Eye (tissue), 1 donor: Measurements from ENCODE around the gene SCG3.

Experiments
- DNase-seq: peaks from one replicate; pipeline ENCODE4 v3.0.0-alpha.2; 2015

SCG3 gene

GRCh38 chr15:51731549-51732267 lies 50.4 kb downstream of the SCG3 start:
- no peak for DNase-seq

GRCh38 chr15:51732646-51733045 lies 51.3 kb downstream of the SCG3 start:
- no peak for DNase-seq

- DNase-seq = no peak
Measured at GRCh38 chr15:51735228-51736010, 54.1 kb downstream of the SCG3 start.

- DNase-seq = no peak
Measured at GRCh38 chr15:51736069-51736468, 54.8 kb downstream of the SCG3 start.

- peak; percentile 70 for DNase-seq
Measured at GRCh38 chr15:51736751-51737521, 55.6 kb downstream of the SCG3 start.

GRCh38 chr15:51737522-51738305 lies 56.4 kb downstream of the SCG3 start, which contains the start of gene LYSMD2:
Gene LYSMD2 (minus strand): TSS chr15:51737655. CDS start chr15:51737622, 33 bp downstream.
- DNase-seq = peak; percentile 75

- no peak for DNase-seq
Measured at GRCh38 chr15:51738553-51738952, 57.2 kb downstream of the SCG3 start.

- DNase-seq = no peak
Measured at GRCh38 chr15:51739061-51739712, 57.9 kb downstream of the SCG3 start.

GRCh38 chr15:51749307-51749706 lies 68.0 kb downstream of the SCG3 start:
- no peak for DNase-seq

GRCh38 chr15:51750186-51750585 lies 68.9 kb downstream of the SCG3 start:
- DNase-seq = no peak

- DNase-seq = peak; percentile 82
Measured at GRCh38 chr15:51750792-51751696, 69.7 kb downstream of the SCG3 start, which contains the start of gene TMOD2. Gene TMOD2 (plus strand): TSS chr15:51751597. CDS start chr15:51766442, 14,845 bp downstream.

GRCh38 chr15:51751697-51752683 lies 70.7 kb downstream of the SCG3 start:
- peak; percentile 81 for DNase-seq

- no peak for DNase-seq
Measured at GRCh38 chr15:51752888-51753287, 71.6 kb downstream of the SCG3 start.

GRCh38 chr15:51754267-51754666 lies 73.0 kb downstream of the SCG3 start:
- DNase-seq = no peak

GRCh38 chr15:51755790-51756189 lies 74.5 kb downstream of the SCG3 start:
- DNase-seq = no peak

- DNase-seq = no peak
Measured at GRCh38 chr15:51756482-51756881, 75.2 kb downstream of the SCG3 start.

GRCh38 chr15:51757450-51757849 lies 76.1 kb downstream of the SCG3 start:
- DNase-seq = no peak

- DNase-seq = peak; percentile 29
Measured at GRCh38 chr15:51758645-51759044, 77.3 kb downstream of the SCG3 start.

- DNase-seq = no peak
Measured at GRCh38 chr15:51759557-51760070, 78.3 kb downstream of the SCG3 start.
